GM04503 (cell line): ENCODE measurements around the gene RPA1.
"Not testable (repeated sequence)": the region's sequence is repeated elsewhere in the genome, so short reads cannot be mapped to it uniquely, and the experiment has no call there.

Experiments used
- DNase-seq: peaks from one replicate; pipeline ENCODE4 v3.0.0-alpha.2; 2012; ENCODE audit warnings: low read depth

The RPA1 gene

GRCh38 chr17:1829592-1830257 lies at the start of gene RPA1, which contains the start of gene SMYD4:
Gene RPA1 (plus strand): TSS chr17:1830005. CDS start chr17:1830094, 89 bp downstream.
Gene SMYD4 (minus strand): TSS chr17:1829902. CDS start chr17:1827994, 1,908 bp downstream.
- peak; percentile 39 for DNase-seq

GRCh38 chr17:1782171-1782567 lies 47.6 kb upstream of the RPA1 start:
- DNase-seq = no peak

- DNase-seq = no peak
These were observed 46.5 kb upstream of the RPA1 start for GRCh38 chr17:1783271-1783670.

DNA sequence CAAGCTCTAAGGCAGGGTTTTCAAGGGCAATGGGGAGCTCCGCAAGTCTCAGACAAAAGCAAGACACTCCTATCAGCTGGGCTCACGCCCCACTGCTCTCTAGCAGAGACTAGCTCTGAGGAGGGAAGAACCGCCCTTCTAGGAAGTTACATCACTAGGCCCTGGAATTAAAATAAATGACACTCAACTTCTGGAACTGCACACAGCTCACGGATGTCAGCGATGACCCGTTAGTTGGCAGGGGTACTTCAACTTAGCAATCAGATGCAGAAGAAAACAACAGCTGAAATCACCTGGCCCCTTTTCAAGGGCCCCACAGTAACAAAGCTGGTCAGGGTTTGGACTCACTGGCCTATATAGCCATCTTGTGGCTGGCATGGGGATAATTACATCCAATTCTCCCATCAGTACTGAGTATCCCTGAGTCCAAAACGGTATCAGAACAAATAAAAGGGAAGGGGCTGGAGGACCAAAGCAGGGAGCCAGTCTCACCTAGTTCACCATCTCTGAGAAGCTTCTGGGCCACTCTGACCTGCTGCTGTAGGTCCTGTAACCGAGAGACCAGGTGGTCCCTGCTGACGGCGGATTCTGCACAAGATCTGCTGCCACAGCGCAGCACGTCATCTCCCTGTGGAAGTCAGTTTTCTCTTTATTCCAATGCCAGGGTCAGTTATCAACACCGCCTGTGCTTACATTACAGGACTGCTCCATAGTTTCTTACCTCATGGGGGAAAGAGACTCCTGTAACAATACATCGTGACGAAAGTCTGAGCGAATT lies 45.8 kb upstream of the RPA1 start:
- peak; percentile 87 for DNase-seq

DNA sequence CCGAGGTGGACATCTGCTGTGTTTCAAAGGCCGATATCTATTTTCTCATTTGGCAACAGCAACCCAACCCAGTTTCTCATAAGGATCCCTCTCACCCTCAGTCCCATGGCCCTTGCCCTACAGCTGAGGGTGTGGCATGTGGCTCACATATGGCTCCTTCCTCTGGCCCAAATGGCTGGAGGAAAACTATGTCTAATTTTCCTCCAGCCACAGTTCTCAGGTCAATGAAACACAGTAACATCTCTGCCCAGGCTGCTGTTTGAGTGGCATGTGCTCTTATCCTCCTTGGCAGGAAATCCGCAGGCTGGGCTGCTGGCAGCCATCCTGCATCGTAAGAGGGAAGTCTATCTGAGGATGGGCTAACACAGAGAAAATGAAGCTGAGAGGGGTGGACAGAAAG lies 43.9 kb upstream of the RPA1 start:
- DNase-seq = no peak

DNA sequence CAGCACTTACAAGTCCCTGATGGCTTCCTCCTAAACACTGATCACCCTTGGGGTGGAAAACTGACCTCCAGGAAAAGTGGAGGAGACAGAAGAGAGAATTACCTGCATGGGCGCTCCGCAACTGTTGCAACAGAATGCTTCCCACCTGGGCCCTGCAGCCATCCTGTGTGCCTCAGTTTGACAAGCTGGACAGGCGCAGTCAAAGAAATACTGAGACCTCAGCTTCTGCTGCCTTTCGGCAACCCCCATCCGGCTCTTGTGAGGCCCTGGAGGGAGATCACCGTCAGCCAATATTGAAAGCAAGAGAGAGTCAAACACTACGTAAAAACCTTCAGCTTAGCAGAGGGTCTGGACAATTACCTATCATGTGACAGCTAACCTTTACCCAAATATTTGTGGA lies 43.1 kb upstream of the RPA1 start:
- no peak for DNase-seq

DNA sequence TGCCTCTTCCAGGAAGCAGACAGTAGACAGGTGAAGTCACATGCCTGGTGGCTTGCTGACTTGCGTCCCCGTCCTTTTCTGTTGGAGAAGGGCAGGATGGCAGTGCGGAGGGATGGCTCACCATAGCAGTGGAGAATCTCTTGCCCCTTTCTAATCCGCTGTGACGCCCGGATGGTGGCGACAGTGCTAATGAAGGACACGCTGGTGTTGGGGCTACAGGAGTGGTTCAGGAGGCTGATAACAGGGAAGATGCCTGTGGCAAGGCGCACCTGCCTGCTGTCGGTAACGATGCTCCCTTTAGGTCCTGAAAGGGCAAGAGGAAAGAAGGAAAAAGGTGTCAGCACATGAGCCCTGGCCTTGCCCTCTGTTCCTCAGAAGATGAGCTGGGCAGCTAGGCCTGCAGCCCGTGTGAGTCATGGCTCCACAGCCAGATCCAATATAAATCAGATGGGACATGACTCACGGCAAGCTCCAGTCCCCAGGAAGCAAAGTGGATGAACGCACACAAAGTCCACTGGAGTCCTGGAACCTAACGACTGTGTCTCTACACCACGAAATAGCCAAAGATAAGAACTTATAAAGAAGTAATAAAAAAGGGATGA lies 42.4 kb upstream of the RPA1 start:
- DNase-seq = peak; percentile 75

- DNase-seq = no peak
These were observed 39.9 kb upstream of the RPA1 start for GRCh38 chr17:1789936-1790335.

DNA sequence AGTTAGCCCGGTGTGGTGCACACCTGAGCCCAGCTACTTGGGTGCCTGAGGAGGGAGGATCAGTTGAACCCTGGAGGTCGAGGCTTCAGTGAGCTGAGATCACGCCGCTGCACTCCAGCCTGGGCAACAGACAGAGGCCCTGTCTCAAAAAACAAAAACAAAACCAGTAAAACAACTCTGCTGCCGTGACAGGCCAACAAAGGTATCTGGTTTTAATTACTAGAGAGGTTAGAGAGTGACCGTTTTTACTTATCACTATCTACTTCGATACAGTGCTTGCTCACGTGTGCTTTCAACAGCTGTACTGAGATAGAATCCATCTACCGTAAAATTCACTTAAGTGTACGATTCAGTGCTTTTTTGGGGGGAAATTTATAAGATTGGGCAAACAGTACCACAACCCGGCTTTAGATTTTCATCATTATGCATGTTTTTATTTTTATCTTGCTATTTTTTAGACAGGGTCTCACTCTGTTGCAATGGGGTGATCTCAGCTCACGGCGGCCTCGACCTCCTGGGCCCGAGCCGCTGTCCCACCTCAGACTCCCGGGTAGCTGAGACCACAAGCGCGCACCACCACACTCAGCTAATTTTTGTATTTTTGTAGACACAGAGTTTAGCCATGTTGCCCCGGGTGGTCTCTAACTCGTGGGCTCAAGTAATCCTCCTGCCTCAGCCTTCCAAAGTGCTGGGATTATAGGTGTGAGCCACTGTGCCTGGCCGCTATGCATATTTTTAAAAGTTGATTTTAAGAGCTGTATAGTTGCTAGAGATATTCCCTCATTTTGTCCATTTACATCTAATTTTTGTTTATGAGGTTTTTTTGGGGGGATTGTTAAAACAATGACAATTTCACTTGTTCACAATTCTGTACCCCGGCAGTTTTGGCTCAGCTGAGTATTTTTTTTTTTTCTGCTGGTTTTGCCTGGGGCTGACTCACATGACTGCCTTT lies 37.0 kb upstream of the RPA1 start:
- no peak for DNase-seq

DNA sequence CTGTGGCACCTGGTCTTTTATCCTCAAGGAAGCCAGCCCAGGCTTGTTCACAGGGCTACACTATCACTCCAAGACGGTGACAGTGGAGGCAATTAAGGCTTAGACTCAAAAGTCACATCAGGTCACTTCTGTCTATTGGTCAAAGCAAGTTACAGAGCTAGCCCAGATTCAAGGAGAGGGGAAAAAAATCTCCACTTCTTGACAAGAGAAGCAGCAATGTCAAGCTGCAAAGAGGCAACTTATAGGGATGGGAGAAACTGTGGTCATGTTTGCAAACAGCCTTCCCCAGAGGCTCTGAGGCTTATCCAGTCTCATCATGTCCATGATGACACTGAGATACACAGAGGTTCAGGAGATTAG lies 36.4 kb upstream of the RPA1 start:
- no peak for DNase-seq

GRCh38 chr17:1796800-1797199 lies 33.0 kb upstream of the RPA1 start:
- no peak for DNase-seq

DNA sequence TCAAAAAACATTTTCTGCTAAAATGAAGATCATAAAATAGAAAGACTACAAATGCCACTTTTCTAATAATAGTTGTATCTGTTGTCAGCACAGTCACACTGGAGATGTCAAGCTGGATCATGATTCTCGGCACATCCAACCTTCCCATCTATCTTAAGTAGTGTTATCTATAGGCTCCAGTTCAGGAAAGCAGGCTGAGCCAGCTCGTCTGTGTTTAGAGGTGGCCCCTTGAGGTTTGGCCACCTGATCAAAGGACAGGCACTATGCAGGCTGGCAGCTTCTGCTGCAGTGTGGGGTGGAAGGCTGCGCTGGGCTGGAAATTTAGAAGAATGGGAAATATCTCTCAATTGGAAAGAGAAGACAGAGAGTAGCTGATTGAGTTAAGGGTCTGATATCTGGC lies 32.5 kb upstream of the RPA1 start:
- no peak for DNase-seq

- DNase-seq = not testable (repeated sequence)
These were observed 32.0 kb upstream of the RPA1 start for GRCh38 chr17:1797846-1798245.

DNA sequence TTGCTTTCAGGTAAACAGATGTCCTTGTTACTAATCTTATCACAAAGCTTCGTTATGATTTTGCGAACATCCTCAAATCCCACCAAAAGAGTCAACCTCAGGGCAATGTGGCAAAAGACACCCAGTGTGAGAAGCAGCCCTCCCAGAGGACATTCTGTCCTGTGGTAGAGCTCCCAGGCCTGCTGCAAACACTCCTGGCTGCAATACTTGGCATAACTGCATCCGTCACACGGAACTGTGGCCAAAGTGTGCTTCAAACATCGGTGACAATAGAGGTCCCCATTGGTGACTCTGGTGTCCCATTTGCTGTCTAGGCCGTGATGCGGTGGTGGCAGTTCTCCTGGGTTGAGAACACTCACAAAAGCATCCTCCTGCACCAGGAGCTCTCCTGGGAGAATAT lies 29.6 kb upstream of the RPA1 start:
- no peak for DNase-seq

- no peak for DNase-seq
These were observed 29.1 kb upstream of the RPA1 start for GRCh38 chr17:1800712-1801111.

GRCh38 chr17:1802429-1802828 lies 27.4 kb upstream of the RPA1 start:
- no peak for DNase-seq

DNA sequence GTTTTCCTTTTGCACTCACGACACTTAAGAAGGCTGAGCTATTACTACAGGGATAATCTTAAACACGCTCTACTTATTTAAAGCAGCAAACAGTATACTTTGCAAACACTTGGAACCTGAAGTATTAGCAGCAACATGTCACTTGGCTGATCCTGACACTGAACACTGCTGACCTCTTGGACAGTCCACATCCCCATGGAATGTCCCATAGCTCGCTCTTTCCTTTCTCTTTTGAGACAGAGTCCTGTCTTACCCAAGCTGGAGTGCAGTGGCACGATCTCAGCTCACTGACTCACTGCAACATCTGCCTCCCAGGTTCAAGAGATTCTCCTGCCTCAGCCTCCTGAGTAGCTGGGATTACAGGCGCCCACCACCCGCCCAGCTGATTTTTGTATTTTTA lies 26.5 kb upstream of the RPA1 start:
- no peak for DNase-seq

GRCh38 chr17:1807890-1808289 lies 21.9 kb upstream of the RPA1 start:
- no peak for DNase-seq

DNA sequence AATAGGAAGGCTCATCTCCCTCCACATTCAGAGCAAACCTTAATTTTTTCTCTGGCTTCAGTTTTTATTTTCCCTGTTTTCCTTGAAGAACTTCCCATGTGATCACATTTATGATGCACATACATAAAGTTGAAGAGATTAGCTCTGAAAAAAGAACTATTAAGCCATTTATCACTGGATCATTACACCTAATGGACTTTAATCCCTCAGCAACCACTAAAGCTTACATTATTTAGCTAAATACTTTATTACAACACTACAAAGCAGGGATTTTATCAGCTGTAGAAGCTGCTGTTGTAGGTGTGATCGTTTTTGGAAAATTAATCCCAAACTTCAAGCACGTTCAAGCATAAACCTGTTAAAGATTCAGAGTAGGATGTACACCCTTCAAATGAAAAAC lies 21.2 kb upstream of the RPA1 start:
- DNase-seq = no peak

DNA sequence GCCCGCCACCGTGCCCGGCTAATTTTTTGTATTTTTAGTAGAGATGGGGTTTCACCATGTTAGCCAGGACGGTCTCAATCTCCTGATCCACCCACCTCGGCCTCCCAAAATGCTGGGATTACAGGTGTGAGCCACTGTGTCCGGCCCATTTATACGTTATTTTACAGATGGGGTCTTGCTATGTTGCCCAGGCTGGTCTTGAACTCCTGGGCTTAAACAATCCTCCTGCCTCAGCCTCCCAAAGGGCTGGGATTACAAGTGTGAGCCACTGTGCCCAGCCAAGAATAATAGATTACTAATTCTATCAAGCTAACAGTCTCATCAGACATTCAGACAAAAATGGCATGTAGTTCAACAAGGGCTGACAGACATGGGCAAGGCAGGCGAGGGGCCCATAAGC lies 20.0 kb upstream of the RPA1 start:
- not testable (repeated sequence) for DNase-seq

- DNase-seq = no peak
These were observed 19.2 kb upstream of the RPA1 start for GRCh38 chr17:1810450-1811103.

GRCh38 chr17:1813088-1813487 lies 16.7 kb upstream of the RPA1 start:
- no peak for DNase-seq
